ENCODE data around the gene PTPRJ.

Gene PTPRJ

DNA sequence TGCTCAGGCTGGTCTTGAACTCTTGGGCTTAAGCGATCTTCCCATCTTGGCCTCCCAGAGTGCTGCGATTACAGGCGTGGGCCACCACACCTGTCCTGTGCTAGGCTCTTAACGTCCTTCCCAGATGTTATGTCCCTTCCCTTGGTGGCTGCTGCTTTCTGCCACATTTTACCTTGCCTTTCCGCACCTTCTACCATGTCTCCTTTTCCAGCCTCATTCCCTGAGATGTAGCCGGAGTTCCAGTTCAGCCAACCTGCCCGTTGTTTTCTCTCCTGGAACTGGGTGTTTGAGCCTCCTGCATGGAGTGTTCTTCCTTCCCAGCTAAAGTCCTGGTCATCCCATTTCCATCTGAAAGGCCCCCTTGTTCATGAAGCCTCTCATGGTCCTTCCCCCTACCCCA lies 95.3 kb downstream of the PTPRJ start:
- no peak for FAIRE-seq

DNA sequence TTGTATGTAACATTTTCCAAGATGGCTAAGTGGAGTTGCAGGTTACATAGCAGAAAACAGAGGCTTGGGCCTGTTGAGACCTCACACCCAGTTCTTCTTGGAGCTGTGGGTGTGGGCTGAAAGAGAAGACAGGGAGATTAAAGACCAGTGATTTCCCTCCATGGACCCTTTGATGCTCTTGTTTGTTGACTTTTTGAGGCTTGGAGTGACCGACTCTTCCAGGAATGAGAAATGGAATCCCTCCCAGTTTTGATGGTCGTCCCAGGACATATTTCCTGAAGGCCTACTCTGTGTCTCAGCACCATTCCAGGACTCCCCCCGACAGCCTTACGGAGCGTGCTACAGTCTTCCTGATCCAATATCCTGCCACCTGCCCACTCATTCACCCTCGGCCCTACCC lies 96.9 kb downstream of the PTPRJ start:
- FAIRE-seq, result no peak

DNA sequence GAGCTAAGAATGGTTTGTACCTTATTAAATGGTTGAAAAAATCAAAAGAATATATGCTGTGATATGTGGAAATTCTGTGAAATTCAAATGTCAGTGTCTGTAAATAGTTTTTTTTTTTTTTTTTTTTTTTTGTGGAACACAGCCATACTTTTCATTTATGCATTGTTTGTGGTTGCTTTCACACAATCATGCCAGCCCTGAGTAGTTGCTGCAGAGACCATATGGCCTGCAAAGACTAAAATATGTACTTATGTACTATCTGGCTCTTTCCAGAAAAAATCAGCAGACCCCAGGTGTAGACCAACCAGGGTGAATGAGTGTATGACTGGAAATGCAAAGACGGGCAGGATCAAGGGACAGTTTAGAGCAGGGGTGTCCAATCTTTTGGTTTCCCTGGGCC lies 98.3 kb downstream of the PTPRJ start:
- FAIRE-seq, result no peak

DNA sequence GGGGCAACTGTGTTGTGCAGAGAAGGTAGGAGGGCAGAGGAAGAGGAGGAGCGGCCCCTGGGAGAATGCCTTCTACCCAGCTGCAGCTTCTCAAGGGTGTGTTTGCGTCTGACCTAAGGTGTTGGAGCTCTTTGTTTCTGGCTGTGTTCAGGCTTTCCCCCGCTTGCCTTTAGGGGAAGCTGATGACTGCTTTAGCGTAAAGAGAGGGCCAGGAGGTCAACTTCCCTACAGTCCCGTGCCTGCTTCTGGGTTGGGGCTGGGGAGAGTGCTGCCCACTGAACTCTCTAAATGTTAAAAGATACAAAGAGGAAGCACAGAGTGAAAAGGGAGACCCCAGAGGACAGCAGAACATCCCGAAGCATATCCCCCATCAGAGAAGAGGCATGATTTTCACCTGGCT lies 99.2 kb downstream of the PTPRJ start:
- no peak for FAIRE-seq

DNA sequence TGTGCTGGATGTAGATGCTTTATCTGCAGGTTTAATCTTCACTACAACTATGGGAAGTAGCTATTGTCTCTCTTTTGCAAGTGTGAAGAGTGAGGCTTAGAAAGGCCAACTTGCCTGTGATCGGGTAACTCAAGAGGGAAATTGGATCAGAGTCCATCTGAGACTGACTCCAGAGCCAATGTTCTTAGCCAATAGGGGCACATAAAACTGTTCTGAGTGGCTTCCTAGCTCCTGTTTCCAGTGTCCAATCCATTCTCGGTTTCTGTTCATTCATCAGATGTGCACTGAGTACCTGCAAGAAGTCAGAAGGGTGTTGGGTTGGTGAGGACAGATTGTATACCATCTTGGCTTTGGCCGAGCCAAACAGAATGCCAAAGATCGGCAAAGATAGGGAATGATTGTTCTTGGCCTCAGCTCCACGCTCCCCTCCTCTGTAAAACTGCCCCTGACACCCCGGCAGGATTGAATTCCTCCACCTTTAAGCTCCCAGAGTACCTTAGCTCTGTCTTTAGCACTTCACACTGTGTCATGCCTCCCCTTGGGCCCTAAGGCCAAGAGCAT lies 100.0 kb downstream of the PTPRJ start:
- no peak for FAIRE-seq

DNA sequence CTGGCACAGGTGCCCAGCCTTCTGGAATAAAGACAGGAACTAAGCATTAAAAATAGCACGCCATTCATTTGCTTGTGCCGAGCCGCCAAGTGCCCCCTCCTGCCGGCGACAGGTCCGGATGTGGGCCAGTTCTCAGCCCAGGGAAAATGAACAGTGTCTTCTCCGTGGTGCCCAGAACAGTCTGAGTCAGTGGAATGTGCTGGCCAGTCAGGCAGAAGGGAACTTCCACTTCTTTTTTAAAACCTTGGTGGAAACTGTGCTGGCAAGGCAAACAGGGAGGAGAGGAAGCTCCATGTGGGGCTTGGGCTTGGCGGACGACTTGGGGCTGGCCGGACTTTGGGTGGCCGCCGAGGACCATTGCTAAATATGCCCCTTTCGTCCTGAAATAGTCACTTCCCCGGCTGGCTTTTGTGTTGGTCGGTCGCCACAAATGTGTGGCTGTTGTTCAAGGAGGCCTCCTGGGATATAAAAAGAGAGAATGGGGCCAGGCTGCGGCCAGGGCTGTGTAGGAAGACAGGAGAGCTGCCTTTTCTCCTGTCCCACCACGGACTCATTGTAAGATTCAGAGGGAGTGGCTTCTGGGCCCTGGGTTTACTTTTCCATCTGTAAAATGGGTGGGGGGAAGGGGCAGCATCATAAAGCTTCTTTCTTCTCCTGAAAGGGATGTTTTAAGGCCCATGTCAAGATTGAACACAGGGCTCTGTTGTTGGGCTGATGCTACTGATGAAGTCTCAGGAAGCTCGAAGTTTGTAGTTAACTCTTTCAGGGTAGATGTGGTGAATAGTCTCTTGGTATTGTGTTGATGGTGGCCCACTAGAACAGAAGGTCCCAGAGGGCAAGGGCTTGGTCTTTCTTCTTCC lies 101.0 kb downstream of the PTPRJ start:
- FAIRE-seq, result no peak

DNA sequence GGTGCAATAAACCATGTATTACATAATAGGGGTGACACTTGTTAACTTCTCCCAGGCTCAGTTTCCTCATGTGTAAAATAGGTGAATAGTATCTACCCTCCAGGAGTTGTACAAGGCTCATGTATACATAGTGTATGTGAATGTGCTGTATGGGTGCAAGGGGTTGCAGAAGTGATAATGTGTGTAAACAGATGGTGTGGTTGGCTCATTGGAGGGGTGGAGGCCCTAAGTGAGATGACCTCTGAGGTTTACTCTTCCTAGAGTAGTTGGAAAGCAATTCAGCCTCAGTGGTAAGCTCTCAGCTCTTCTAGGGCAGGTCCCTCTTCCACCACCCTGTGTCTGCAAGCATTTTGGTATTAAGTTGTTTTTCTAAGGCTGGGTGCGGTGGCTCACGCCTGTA lies 102.4 kb downstream of the PTPRJ start:
- FAIRE-seq, result no peak

DNA sequence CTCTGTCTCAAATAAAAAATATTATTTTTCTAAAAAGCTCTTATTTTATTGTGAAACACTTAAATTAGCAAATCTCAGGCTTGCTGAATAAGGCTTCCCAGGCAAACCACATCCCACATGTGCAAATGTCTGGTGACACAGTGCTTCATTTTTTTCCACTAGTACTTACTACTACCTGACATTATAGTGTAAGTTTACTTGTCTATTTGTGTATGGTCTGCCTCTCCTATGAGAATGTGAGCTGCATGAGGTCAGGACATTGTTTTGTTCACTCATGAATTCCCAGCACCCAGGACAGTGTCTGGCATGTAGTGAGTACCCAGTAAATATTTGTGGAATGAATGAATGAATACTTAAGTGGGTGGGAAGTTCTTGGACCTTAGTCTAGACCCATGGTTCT lies 103.1 kb downstream of the PTPRJ start:
- FAIRE-seq, result no peak

DNA sequence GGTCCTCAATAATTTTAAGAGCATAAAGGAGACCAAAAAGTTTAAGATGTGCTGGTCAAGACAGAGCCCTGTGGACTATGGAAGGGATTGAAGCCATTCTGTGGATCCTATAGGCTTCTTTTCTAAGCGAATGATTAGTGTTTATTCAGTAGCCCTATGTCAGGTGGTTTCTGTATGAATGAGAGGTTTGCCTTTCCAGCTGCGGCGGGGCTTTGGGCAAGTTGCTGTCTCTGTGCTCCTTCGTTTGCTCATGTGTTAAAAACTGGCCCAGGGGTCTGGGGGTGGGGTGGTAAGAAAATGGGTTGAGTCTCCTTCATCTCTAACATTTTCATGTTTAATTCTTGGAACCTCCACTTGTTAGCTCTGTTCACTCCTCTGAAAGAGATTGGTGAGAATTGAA lies 105.3 kb downstream of the PTPRJ start:
- no peak for FAIRE-seq

DNA sequence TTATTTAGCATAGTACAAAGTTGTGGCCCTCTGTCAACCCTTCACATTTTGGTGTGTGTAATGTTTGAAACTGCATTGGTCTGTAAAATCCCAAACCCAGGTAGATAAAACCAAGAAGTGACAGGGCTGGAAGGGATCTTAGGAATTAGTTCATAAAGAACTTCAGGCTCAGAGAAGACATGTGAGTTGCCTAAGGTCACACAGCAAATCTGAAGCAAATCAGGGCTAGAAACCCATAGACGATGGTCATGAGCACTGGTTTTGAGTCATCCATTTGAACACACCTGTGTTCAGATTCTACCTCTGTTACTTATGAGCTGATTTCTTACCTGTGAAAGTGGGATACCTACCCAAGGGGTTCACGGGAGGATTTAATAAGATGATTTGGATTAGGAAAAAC lies 107.1 kb downstream of the PTPRJ start:
- no peak for FAIRE-seq

DNA sequence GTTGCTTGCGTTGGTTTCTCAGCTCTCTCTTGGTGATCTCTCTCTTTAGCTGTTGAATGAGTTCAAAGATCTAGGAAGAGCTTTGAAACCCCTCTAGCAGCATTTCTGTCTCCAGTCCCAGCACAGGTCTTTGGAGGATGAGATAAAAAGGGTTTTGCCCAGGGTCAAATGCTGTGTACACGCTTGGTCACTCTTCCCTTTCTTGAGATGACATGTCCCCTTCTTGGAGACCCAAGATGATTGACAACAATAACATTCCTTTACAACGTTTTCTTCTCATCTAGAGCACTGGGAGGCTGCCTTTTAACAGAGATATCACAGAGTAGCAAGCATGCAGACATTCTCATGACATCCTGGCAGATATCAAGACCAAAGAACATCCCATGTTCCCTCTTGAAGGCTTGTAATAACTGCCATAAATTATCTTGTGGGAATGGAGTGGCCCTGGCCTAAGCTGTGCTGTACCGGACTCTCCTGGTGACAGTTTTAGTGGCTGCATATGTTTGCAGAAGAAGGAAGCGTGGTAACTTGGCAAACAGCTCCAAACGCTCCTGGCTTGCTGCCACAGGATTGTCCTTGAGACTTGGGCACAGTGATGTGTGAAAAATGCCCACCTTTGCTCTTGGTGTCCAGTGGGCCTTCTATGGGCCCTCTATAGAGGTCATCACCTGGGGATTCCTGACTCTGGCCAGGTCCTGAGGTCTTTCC lies 107.8 kb downstream of the PTPRJ start:
- FAIRE-seq, result no peak

DNA sequence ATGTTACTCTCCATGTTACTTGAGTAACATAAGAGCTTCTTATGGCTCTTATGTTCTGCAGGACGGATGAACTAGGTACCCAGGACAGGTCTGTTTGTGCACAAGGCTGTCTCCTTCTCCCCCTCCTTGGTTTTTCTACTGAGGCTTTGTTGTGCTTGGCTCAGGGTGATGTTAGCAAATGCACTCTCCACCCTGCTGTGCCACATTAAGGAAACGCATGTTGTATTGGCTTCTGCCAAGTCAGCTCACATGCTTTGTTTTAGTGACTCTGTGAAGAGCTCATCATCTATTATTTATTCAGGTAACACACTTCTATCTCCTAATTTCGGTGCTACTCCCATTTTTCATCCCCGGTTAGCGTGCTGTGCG lies 108.3 kb downstream of the PTPRJ start:
- no peak for FAIRE-seq

DNA sequence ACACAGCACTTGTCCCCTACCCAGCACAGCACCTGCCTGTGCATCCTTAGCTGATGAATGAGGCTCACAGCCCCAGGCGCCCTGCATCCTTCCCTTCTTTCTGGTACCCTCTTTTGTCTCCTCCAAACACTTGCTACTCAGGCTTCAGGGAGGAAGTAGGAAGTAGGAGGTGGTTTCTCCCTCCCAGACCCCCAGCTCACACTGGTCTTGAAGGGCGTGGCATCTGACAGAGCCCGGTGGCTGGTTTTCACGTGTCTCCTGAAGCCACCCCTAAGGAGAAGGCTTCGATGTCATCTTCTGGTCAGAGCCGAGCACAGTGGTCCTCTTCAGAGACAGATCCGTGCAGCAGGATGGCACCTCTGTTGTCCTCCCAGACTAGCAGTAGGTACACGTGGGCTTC lies 109.8 kb downstream of the PTPRJ start:
- no peak for FAIRE-seq

DNA sequence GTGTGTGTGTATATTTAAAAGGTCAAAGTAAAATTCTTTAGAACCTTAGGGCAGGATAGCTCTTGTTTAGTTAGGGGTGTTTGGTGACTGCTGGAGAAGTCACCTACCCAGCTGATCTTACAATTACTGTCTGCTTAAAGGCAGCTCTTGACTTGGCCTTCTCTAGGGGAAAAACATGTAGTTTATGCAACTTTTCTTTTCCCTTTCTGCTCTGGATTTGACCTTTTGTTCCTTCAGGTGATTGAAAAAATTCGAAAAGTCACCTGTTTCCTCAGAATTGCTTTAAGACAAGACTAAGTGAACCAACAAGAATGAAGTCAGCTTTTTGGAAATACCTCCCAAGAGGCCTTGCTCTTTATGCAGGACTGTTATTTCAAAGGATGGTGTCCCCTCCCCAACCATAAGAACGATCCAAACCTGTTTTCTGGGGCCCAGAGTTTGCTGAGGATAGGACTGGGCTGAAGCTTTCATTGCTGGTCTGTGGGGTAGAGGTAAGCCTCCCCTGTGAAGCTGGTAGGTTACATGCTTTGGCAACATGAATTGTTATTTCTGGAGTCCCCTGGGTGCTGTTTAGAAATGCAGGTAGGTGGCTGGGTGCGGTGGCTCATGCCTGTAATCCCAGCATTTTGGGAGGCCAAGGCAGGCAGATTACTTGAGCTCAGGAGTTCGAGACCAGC lies 111.2 kb downstream of the PTPRJ start:
- FAIRE-seq, result no peak

DNA sequence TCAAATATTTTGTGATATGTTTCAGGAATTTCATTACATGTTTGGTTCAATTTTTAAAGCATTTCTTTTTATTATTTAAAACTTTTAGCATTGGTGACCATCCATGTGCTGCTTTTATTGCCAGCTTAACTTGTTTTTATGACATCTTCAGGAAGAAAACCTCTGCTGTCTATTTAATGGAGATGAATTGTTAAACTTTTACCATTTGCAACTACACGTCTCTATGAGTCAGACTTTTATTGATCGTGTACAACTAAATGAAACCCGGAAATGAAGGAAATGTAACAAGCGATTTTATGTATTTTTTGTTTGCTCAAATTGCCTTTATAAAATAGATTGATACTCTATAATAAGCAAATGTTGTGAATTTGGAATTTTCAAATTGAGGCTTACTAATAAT lies 113.0 kb downstream of the PTPRJ start:
- FAIRE-seq, result no peak

DNA sequence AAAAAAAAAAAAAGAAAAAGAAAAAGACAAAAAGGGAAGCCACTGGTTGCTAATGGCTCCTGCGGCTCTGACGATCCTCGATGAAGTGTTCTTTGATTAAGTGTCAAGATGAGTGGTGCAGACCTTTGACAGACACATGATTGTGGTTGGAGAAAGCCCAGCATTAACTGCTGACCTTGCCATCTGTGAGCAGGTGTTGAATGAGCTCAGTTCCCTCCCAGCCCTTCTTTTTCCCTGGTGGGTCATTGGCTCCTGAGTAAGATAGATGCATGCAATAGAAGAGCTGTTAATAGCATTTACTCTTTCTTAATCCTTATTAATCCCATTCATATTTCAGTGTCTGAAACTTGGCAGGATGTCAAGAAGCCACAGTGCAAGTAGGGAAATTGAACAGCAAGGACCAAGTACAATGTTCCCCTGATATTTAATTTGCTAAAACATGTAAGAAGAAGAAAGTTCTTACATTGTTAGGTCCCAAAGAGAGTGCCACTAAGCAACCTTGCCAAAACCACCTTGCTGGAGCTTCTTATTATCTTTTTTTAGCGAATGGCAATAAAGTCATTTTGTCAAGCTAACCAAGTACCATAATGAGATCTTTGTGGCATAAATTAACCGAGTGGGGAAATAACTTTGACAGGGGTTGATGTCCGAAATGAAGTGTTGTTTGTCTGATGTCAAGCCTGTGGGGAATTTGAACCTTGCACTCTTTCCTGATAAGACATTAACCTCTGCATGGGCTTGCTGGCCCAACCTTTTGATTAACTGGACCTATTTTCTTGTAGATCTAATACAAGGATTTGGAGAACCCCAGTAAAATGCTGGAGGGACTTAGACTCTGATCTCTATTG lies 113.7 kb downstream of the PTPRJ start:
- no peak for FAIRE-seq

DNA sequence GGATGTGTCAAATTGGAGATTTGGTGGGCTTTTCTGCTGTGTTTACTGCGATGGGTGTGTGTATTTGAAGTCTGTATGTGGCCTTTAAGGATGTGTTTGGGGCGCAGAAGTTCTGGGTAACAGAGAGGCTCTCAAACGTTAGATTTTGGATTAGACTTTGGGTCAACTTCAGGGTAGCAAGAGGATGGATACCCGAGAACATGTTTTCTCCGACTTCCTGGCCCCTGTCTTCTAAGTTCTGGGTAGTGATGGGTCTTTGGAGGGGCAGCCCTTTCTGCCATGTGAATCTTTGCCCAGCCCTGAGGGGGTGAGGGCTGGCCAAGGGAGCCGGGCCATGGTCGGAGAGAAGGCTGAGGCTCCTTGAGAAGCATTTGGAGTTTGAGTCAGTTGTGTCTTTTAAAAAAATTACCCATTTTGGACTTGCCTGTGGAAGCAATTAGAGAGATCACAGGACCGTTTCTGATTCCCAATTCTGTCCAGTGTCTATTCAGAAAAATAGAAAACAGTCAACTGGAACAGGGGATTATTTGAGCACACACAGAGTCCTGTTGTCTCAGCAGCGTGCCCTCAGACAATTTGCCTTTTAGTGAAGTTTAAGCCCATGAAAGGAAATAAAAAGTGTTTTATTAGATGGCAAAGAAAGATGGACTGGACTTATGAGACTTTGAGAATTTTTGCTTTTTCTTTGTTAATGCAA lies 114.4 kb downstream of the PTPRJ start:
- no peak for FAIRE-seq

DNA sequence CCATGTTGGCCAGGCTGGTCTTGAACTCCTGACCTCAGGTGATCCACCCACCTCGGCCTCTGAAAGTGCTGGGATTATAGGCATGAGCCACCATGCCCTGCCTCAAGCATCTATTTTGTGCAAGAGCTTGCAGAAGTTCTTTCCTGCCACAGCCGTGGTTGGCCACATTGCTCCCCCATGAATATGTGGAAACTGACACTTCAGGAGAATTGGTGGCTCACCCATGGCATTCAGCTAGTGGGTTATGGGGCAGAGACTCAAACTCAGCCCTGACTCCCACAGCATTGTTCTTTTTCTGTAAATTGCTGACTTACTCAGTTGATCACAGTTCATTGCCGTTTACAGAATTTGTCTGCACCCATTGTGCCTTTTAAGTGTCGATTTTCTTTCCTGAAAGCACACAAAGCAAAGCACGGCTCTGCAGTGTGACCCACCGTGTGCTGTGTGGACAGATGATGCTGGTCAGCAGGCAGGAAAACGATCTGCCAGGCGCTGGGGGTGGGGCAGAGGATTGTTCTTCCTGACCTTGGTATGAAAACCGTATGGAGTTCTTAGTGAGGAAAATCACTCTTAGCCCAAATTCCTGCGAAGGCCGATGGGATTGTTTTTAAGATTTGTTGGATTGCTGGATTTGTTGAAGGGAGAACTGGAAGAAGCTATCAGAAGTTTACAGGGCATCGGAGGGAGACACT lies 115.6 kb downstream of the PTPRJ start:
- FAIRE-seq, result no peak

DNA sequence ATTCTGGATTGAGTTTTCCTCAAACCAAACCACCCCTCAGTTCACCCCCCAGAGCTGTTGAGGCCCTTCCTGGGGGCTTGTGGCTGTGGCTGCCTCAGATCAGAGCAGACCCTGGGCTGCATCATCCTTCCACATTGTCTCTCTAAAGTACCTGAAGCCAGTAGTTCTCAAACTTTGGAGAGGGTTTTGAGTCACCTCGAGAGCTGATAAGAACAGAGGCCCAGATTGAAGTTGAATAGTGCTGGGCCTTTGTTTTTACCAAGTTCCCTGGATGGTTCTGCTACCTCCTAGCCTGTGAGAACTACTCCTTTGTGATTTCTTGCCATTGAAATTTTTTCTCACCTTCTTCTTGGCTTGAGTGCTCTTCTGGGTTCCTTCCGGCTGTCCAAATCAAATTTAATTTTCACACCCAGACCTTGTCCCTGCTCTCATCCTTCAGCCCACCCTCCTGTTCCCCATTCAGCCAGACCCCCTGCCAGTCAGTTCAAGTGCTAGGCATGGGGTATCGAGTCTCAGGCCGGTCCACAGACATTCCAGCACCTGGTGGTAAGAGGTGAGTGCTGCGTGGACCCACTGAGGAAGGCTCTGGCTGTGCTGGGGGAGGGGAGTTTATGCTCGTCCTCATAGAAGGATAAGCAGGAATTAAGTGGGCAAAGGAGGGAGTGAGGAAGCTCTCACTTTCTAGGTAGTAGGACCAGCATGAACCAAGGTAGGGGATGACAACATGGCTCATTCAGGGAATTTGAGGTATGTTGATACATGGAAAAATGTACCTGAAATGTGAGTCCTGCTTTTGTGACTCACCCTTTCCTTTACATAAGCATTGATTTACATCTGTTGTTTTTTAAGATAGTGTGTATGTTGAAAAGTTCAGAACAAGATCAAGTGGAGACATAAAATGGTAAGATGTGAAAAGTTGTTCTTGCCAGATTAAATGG lies 116.5 kb downstream of the PTPRJ start:
- no peak for FAIRE-seq

DNA sequence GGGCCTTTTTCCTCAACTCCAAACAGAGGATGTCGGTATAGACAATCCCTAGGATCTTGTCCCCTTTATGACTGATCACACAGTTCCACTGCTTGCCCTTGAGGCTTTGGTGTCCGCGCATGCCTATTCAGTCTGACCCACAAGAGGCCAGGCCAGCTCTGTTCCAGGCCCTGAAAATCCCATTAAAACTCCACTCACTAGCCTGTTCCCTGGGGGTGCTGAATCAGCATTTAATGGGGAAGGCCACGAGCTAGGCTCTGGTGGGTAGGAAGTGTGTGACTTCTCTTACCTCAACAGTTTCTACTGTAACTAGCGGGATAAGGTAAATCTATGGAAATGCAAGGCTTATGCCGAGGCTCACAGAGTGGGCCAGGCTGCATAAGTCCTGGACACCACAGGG lies 117.7 kb downstream of the PTPRJ start:
- FAIRE-seq, result no peak
